ENCODE data around the gene ACAA1. TPM values are rescaled to one million over a fixed set of nuclear protein-coding genes. Genes with fewer than 3 reads are reported as not detected.
"Not testable (repeated sequence)": the region's sequence is repeated elsewhere in the genome, so short reads cannot be mapped to it uniquely, and the experiment has no call there.

Gene ACAA1
- total RNA-seq, 2 experiments from 2014 or later: 91.3 to 91.7 TPM

DNA sequence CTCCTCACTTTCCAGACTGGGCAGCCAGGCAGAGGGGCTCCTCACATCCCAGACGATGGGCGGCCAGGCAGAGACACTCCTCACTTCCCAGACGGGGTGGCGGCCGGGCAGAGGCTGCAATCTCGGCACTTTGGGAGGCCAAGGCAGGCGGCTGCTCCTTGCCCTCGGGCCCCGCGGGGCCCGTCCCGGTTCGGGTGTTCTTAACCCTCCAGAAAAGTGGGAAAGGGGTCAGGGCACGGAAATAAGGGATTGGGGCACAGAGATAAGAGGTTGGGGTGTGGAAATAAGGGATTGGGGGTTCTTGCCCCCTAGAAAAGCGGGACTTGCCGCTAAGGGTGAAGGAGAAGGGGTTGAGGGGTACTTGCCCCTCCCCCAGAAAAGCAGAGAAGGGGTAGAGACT, 54.6 kb downstream of the ACAA1 start:
- H3K9me3 Mint-ChIP-seq (ENCODE audit: low read depth); CTCF ChIA-PET: not testable (repeated sequence)

GRCh38 chr3:38077073-38077472, 59.9 kb downstream of the ACAA1 start:
- H3K4me3 Mint-ChIP-seq; DNase-seq; H3K4me1 Mint-ChIP-seq; H3K36me3 Mint-ChIP-seq; H3K27me3 Mint-ChIP-seq; H3K9me3 Mint-ChIP-seq (ENCODE audit: low read depth); ATAC-seq; H3K27ac Mint-ChIP-seq: not testable (repeated sequence)
- CTCF ChIA-PET: interaction anchor here (1.0 kb wide), 1 partner anchor 269 kb away, joined by 3 read pairs; the partner anchor contains the start of gene XYLB

More for the DNA sequence above, 54.6 kb downstream of the ACAA1 start:
- DNase-seq, H3K27me3 Mint-ChIP-seq, ATAC-seq, H3K36me3 Mint-ChIP-seq, H3K27ac Mint-ChIP-seq, H3K4me3 Mint-ChIP-seq, H3K4me1 Mint-ChIP-seq: not testable (repeated sequence)

Other genes with a start within 250 kb of the ACAA1 start
- 10 to 100 TPM; 15.4 to 18.3 TPM for gene VILL, start 146.3 kb downstream of the ACAA1 start, total RNA-seq
- gene PLCD1, start 107.5 kb downstream of the ACAA1 start, total RNA-seq: 10 to 100 TPM; 12.3 to 20.6 TPM
- gene DLEC1, start 97.9 kb downstream of the ACAA1 start, total RNA-seq: 1 to 10 TPM in 1 of 2 experiments, under 1 TPM in 1; 0.26 to 1.1 TPM
- gene MYD88, start 1.5 kb upstream of the ACAA1 start, total RNA-seq: 10 to 100 TPM; 69.3 to 70.3 TPM
- gene OXSR1, start 28.4 kb upstream of the ACAA1 start, total RNA-seq: 10 to 100 TPM; 47.8 to 56.3 TPM
- 1 to 10 TPM in 1 of 2 experiments, under 1 TPM in 1; 0.47 to 1.1 TPM for gene SLC22A13, start 128.7 kb upstream of the ACAA1 start, total RNA-seq
- not detected for gene SLC22A14, start 145.2 kb upstream of the ACAA1 start, total RNA-seq
- gene XYLB, start 209.7 kb upstream of the ACAA1 start, total RNA-seq: 1 to 10 TPM; 5.2 to 6.9 TPM